Nephron progenitor cell (in vitro differentiated cells): ENCODE data around the gene RNF166.

Source experiments
- DNase-seq: peaks from one replicate; pipeline ENCODE4 v3.0.0; 2021
- H3K27ac Mint-ChIP-seq: 2 replicates; pipeline ENCODE4 v1.8.0; 2021; ENCODE audit warnings: mild to moderate bottlenecking, moderate library complexity, mixed read lengths
- H3K27me3 Mint-ChIP-seq: 2 replicates; pipeline ENCODE4 v1.8.0; 2021; ENCODE audit warnings: mild to moderate bottlenecking, low read depth, mixed read lengths; ENCODE audit not compliant: poor library complexity
- H3K36me3 Mint-ChIP-seq: 2 replicates; pipeline ENCODE4 v1.8.0; 2021; ENCODE audit warnings: low read depth, mixed read lengths
- H3K4me1 Mint-ChIP-seq: 2 replicates; pipeline ENCODE4 v1.8.0; 2021; ENCODE audit warnings: mixed read lengths
- H3K4me3 Mint-ChIP-seq: 2 replicates; pipeline ENCODE4 v1.8.0; 2021; ENCODE audit warnings: mild to moderate bottlenecking, moderate library complexity, mixed read lengths
- H3K9me3 Mint-ChIP-seq: 2 replicates; pipeline ENCODE4 v1.8.0; 2021; ENCODE audit warnings: mild to moderate bottlenecking, moderate library complexity, mixed read lengths
- TF ChIP-seq, protein P1 (sequence below): fragments of 200-600 bp; sonication (generic); IDR thresholded peaks from 2 replicates; pipeline ENCODE4 v1.5.0; 2021; ENCODE audit warnings: antibody characterized with exemption

Gene RNF166

DNA sequence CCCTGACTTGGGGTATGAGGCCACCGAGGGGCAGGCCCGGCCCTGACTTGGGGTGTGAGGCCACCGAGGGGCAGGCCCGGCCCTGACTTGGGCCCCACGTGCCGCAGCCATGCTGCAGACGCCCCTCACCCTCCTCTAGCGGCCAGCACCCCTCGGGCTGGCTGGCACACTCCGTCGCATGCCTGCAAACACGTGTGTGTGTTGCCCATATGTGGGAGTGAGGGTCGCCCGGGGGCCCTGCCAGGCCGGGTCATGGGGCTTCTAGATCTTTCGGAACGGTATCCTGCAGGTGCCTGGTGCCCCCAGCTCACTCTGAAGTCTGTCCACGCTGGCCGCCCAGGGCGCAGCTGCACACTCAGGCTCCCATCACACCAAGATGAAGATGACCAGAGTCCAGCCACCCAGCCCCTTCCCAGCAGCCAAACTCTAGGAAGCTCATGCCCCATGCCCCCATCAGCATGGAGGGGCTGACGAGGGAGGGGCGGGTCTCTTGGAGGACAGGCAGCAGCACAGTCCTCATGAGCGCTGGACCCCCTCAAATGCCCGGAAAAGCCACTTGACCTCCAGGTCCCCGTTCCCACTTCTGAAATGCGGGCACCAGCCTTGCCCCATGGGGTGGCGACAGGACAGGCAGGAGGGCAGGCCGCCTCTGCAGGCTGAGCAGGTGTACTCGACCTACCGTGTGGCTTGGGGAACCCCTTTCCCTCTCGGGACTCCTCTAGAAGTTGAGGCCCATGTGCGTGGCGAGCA is 33.9 kb upstream of the RNF166 start:
- Mint-ChIP-seq H3K9me3 (no peaks in the 10 kb centered on the region), H3K27me3 (no peaks in the 10 kb centered on the region), H3K27ac (no peak overlapping the region), H3K36me3 (no peaks in the 10 kb centered on the region), H3K4me3 (no peak overlapping the region), H3K4me1 (peaks cover 11% of the 10 kb centered on the region)
- DNase-seq: no peak
- TF ChIP-seq, protein P1, sequence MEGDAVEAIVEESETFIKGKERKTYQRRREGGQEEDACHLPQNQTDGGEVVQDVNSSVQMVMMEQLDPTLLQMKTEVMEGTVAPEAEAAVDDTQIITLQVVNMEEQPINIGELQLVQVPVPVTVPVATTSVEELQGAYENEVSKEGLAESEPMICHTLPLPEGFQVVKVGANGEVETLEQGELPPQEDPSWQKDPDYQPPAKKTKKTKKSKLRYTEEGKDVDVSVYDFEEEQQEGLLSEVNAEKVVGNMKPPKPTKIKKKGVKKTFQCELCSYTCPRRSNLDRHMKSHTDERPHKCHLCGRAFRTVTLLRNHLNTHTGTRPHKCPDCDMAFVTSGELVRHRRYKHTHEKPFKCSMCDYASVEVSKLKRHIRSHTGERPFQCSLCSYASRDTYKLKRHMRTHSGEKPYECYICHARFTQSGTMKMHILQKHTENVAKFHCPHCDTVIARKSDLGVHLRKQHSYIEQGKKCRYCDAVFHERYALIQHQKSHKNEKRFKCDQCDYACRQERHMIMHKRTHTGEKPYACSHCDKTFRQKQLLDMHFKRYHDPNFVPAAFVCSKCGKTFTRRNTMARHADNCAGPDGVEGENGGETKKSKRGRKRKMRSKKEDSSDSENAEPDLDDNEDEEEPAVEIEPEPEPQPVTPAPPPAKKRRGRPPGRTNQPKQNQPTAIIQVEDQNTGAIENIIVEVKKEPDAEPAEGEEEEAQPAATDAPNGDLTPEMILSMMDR: no peak

DNA sequence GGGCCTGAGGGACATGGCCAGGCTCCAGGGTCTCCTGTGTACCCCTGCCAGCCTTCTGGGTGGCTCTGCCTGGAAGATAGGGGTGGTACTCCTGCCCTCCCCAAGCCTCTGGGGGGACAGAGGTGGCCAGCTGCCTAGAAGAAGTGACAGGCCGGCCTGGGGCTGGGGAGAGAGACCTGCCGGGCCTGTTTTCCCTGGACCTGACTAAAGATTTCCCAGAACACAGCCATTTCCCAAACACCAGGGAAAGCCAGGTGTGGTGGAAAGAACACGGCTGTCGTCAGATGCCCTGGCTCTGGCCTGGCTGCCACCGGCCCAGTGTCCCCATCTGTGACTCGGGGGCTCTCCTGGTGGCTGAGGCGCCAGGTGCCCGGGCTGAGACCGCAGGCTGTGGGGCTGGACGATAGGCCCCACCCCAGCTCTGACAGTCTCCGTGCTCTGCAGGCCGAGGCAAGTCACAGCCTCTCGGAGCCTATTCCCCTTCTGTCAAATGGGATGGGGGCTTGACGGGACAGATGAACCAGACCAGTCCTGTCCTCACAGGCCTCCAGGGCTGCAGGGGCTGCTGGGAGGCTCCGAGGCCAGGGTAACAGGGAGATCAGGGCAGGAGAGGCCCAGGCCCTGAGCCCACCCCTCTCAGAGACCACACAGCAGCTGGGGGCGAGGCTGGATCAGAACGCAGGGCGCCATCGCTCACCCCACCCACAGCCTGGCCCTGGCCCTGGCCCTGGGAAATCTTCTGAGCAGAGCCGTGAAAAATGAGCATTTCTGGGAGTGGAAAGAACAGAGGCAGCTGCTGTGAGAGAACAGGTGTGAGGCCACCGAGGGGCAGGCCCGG is 33.1 kb upstream of the RNF166 start:
- Mint-ChIP-seq H3K4me3 (no peak overlapping the region), H3K9me3 (no peaks in the 10 kb centered on the region), H3K4me1 (peaks cover 11% of the 10 kb centered on the region), H3K36me3 (no peaks in the 10 kb centered on the region), H3K27ac (no peak overlapping the region), H3K27me3 (no peaks in the 10 kb centered on the region)
- DNase-seq: no peak
- TF ChIP-seq, protein P1: no peak

DNA sequence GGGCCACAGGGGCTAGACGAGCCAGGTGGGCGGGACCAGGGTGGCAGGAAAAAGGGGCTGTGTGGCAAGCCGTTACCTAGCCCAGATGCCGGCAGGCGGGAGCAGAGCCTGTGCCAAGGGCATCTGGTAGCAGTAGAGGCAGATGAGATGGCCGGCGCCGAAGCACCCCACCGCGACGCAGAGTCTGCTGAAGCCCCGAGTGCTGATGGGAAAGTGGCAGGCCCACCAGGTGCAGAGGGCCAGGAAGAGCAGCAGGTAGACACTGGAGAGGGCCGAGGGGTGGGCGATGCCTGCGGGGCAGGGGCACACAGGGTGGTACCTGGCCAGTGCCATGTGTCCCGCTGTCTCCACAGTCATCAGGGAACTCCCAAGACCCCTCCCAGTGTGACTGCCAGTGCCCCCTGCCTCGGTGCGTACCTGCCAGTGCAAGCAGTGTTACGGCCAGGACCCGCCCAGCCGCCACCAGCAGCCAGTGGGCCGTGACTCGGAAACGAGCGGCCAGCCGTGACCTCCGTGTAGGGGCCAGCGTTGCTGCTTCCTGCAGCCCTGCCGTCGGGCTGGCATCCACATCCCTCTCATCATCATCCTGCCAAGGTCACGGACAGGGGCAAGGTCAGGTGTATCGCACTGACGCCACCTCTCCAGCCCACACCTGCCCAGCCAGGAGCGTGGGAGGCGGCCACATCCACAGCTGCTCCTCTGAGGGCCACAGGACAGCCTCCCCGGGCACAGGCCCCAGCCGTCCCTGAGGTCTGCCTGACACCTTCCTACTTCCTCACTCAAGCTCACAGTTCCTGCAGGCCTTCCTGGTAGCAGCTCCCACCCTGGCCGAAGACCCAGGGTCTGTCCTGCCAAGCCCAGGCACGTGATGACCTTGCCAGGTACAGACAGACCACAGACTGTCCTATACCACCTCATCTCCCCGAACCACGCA is 32.2 kb upstream of the RNF166 start:
- TF ChIP-seq, protein P1: no peak
- Mint-ChIP-seq H3K27ac (no peak overlapping the region), H3K36me3 (no peaks in the 10 kb centered on the region), H3K9me3 (no peaks in the 10 kb centered on the region), H3K4me1 (peaks cover 7% of the 10 kb centered on the region), H3K27me3 (no peaks in the 10 kb centered on the region), H3K4me3 (no peak overlapping the region)
- peak; percentile 62 for DNase-seq

- peak; percentile 83 for DNase-seq
- Mint-ChIP-seq H3K27me3 (no peaks in the 10 kb centered on the region), H3K36me3 (no peaks in the 10 kb centered on the region), H3K27ac (no peak overlapping the region), H3K4me3 (no peak overlapping the region), H3K9me3 (no peaks in the 10 kb centered on the region), H3K4me1 (peaks cover 7% of the 10 kb centered on the region)
- TF ChIP-seq, protein P1: peak; percentile 97
Observed at GRCh38 chr16:88737298-88738150, 31.3 kb upstream of the RNF166 start.

DNA sequence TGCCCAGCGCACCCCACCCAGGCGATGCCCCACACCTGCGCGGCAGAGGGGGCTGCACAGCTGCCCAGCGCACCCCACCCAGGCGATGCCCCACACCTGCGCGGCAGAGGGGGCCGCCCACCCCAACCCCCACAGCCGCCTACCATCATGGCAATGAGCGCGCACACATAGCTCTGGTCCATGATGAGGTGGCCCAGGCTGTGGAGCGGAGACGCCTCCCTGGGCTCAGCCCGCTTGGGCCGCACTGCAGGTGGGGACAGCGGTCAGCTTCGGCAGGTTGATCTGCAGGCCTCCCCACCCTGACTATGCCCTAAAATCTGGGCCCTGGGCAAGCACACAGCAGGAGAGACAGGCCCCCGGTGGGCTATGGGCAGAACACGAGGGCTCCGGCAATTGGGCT is 30.3 kb upstream of the RNF166 start:
- H3K36me3 Mint-ChIP-seq: no peaks in the 10 kb centered on the region
- TF ChIP-seq, protein P1: no peak

More for the DNA sequence above, 30.3 kb upstream of the RNF166 start:
- no peaks in the 10 kb centered on the region for H3K9me3 Mint-ChIP-seq
- H3K27ac Mint-ChIP-seq: no peak overlapping the region
- H3K4me3 Mint-ChIP-seq: no peak overlapping the region
- no peak for DNase-seq
- peaks cover 7% of the 10 kb centered on the region for H3K4me1 Mint-ChIP-seq
- H3K27me3 Mint-ChIP-seq: no peaks in the 10 kb centered on the region
